ENCODE measurements around the gene CLDN20. TPM values are rescaled to one million over a fixed set of nuclear protein-coding genes. Genes with fewer than 3 reads are reported as not detected.

The CLDN20 gene
- total RNA-seq, result not detected

DNA sequence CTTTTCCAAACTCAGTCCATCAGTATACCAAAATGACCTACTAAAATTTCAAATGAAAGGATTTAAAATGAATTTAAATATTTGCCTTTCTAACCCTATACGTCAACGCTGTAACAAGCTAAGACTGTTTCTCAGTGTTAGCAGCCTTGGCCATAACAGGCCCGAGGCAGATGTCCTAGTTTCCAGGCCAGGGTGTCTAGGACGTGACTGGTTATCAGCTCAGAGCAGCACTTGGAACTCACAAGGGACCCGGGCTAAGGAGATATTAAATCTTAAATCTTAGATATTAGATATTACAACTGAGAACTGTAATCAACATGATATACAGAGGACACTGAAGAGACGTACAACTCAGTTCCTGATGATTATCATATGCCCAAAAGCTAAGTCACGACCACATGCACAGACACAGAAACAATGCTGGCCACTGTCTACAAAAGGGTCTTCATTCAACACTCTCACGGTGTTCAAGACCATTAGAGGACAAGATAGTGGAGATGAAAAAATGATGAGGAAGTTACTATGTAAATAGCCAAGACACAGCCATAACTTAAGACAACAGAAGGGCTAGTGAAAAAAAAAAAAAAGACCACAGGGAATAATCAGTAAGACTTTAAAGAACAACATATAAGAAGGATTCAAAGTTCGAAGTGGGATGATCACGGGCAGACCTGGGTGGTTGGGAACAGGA lies at the start of gene CLDN20:
TSS of gene CLDN20 (plus strand) at position 641 of the 691 bp plus-strand sequence. CDS start 11,707 bp downstream, outside the sequence.

GRCh38 chr6:155314092-155314772 lies 50.4 kb downstream of the CLDN20 start, which contains the start of gene TFB1M:
TSS of gene TFB1M (minus strand) at chr6:155314484. CDS start at chr6:155314428, 56 bp downstream.

Other genes with a start within 250 kb of the CLDN20 start
- gene TFB1M, start 50.5 kb downstream of the CLDN20 start, total RNA-seq, result 10 to 100 TPM; 26.0 to 29.2 TPM
- not detected for gene NOX3, start 191.8 kb downstream of the CLDN20 start, total RNA-seq

Measured in activated naive CD4-positive, alpha-beta T cell treated with anti-CD3 and anti-CD28 coated beads, Interleukin-2, amount 10 ng/mL, durations not matched to agents 5 hours and 36 hours (primary cell).